ENCODE measurements around the gene STMN3. TPM values are rescaled to one million over a fixed set of nuclear protein-coding genes. Genes with fewer than 3 reads are reported as not detected.

Gene STMN3
- polyA plus RNA-seq, 1 of the 3 experiments (the other 2 are of a cell fraction): 111 TPM

- Histone ChIP-seq H2AFZ (ENCODE audit: low read depth) (no peak overlapping the region), H3K79me2 (ENCODE audit: insufficient read depth) (peaks cover 44% of the 10 kb centered on the region)
- POLR2A ChIA-PET: interaction anchor here (0.9 to 1.6 kb wide), 3 partner anchors 14 to 331 kb away, joined by 3 to 8 read pairs (median 4); partner anchors contain the start of gene RTEL1
Measured at GRCh38 chr20:63627751-63628245, 25.4 kb downstream of the STMN3 start.

GRCh38 chr20:63627129-63627750, 26.0 kb downstream of the STMN3 start:
- Histone ChIP-seq H3K27me3 (ENCODE audit: insufficient read depth) (no peaks in the 10 kb centered on the region), H3K9ac (peak overlapping the region; percentile 82), H3F3A (replicated peaks; ENCODE audit: insufficient read depth) (no peaks in the 10 kb centered on the region), H3K4me1 (ENCODE audit: control insufficient read depth in 1 of 2, insufficient read depth in 2 of 2, low read depth in 1 of 2, low read length in 1 of 2) (peaks cover 6 to 8% of the 10 kb centered on the region in 2 experiments; a peak in 2 of 4 replicates), H3K36me3 (replicated peaks in 1 of 2; ENCODE audit: control insufficient read depth in 1 of 2, insufficient read depth in 2 of 2, low read length in 1 of 2) (no peaks in the 10 kb centered on the region), H3K9me2 (no peaks in the 10 kb centered on the region), H3K4me2 (peak overlapping the region; percentile 96), H3K9me3 (no peaks in the 10 kb centered on the region), H4K20me1 (ENCODE audit: insufficient read depth) (no peaks in the 10 kb centered on the region), H3K4me3 (ENCODE audit: low read depth in 2 of 2, low read length in 1 of 2) (peak overlapping the region; percentile 76 to 93), H3K79me2 (ENCODE audit: insufficient read depth) (peaks cover 50% of the 10 kb centered on the region), H3K27ac (ENCODE audit: low read depth in 2 of 2, low read length in 1 of 2) (peak overlapping the region; percentile 58 to 66; a peak in 3 of 4 replicates), H2AFZ (ENCODE audit: low read depth) (no peak overlapping the region)
- POLR2A ChIA-PET: interaction anchor here (0.6 to 1.6 kb wide), 7 partner anchors 10 to 352 kb away, joined by 3 to 8 read pairs (median 3); partner anchors contain the start of genes HELZ2, PPDPF, RTEL1 and SAMD10
- peak; percentile 99 for DNase-seq
- CTCF ChIA-PET: interaction anchor here (0.8 to 1.4 kb wide), 7 partner anchors 10 to 353 kb away, joined by 3 to 5 read pairs (median 3); partner anchors contain the start of gene PRPF6
- 0% methylated on average over 6 of the region's 68 CpGs for WGBS (ENCODE audit: low lambda C conversion rate)
- TF ChIP-seq NRF1 (IDR thresholded peaks at IDR 0.05; ENCODE audit: low read depth, low read length): peak; percentile 77
- TF ChIP-seq MAX (IDR thresholded peaks at IDR 0.05; ENCODE audit: low read depth): peak; percentile 50
- TF ChIP-seq RXRA (IDR thresholded peaks at IDR 0.05; ENCODE audit: borderline replicate concordance, low read depth): no peak
- TF ChIP-seq TAF1 (IDR thresholded peaks at IDR 0.05; ENCODE audit: borderline replicate concordance, low read depth, low read length): peak; percentile 75
- TF ChIP-seq, protein P1, sequence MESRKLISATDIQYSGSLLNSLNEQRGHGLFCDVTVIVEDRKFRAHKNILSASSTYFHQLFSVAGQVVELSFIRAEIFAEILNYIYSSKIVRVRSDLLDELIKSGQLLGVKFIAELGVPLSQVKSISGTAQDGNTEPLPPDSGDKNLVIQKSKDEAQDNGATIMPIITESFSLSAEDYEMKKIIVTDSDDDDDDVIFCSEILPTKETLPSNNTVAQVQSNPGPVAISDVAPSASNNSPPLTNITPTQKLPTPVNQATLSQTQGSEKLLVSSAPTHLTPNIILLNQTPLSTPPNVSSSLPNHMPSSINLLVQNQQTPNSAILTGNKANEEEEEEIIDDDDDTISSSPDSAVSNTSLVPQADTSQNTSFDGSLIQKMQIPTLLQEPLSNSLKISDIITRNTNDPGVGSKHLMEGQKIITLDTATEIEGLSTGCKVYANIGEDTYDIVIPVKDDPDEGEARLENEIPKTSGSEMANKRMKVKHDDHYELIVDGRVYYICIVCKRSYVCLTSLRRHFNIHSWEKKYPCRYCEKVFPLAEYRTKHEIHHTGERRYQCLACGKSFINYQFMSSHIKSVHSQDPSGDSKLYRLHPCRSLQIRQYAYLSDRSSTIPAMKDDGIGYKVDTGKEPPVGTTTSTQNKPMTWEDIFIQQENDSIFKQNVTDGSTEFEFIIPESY (IDR thresholded peaks at IDR 0.05; ENCODE audit: borderline replicate concordance, low read depth): no peak
- TF ChIP-seq PBX3 (IDR thresholded peaks at IDR 0.05): no peak
- TF ChIP-seq, protein P2, sequence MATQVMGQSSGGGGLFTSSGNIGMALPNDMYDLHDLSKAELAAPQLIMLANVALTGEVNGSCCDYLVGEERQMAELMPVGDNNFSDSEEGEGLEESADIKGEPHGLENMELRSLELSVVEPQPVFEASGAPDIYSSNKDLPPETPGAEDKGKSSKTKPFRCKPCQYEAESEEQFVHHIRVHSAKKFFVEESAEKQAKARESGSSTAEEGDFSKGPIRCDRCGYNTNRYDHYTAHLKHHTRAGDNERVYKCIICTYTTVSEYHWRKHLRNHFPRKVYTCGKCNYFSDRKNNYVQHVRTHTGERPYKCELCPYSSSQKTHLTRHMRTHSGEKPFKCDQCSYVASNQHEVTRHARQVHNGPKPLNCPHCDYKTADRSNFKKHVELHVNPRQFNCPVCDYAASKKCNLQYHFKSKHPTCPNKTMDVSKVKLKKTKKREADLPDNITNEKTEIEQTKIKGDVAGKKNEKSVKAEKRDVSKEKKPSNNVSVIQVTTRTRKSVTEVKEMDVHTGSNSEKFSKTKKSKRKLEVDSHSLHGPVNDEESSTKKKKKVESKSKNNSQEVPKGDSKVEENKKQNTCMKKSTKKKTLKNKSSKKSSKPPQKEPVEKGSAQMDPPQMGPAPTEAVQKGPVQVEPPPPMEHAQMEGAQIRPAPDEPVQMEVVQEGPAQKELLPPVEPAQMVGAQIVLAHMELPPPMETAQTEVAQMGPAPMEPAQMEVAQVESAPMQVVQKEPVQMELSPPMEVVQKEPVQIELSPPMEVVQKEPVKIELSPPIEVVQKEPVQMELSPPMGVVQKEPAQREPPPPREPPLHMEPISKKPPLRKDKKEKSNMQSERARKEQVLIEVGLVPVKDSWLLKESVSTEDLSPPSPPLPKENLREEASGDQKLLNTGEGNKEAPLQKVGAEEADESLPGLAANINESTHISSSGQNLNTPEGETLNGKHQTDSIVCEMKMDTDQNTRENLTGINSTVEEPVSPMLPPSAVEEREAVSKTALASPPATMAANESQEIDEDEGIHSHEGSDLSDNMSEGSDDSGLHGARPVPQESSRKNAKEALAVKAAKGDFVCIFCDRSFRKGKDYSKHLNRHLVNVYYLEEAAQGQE (IDR thresholded peaks at IDR 0.05; ENCODE audit: low read depth, low read length): no peak

More at GRCh38 chr20:63627751-63628245, 25.4 kb downstream of the STMN3 start:
- H3K4me1 ChIP-seq (ENCODE audit: control insufficient read depth in 1 of 2, insufficient read depth in 2 of 2, low read depth in 1 of 2, low read length in 1 of 2): peaks cover 6 to 8% of the 10 kb centered on the region in 2 experiments; a peak in 2 of 4 replicates
- TF ChIP-seq SMC3 (IDR thresholded peaks at IDR 0.05; ENCODE audit: low read depth, low read length): no peak
- TF ChIP-seq MEF2A (IDR thresholded peaks at IDR 0.05; ENCODE audit: borderline replicate concordance, low read depth): no peak
- no peak for TF ChIP-seq ELF1 (IDR thresholded peaks at IDR 0.05)
- TF ChIP-seq YY1 (IDR thresholded peaks at IDR 0.05; ENCODE audit: low read depth): no peak
- TF ChIP-seq RFX5 (IDR thresholded peaks at IDR 0.05; ENCODE audit: low read length): no peak
- no peak for TF ChIP-seq GABPA (IDR thresholded peaks at IDR 0.05; ENCODE audit: low read depth)
- no peak for TF ChIP-seq RXRA (IDR thresholded peaks at IDR 0.05; ENCODE audit: borderline replicate concordance, low read depth)
- no peak for TF ChIP-seq EZH2phosphoT487 (IDR thresholded peaks at IDR 0.05; ENCODE audit: borderline replicate concordance, low read depth)
- no peak for TF ChIP-seq CHD2 (IDR thresholded peaks at IDR 0.05; ENCODE audit: low read length, partially characterized antibody)
- no peak for TF ChIP-seq GATA2 (CRISPR knock-in tag; IDR thresholded peaks at IDR 0.05)
- no peak for TF ChIP-seq TCF12 (IDR thresholded peaks at IDR 0.05)
- TF ChIP-seq, protein P3, sequence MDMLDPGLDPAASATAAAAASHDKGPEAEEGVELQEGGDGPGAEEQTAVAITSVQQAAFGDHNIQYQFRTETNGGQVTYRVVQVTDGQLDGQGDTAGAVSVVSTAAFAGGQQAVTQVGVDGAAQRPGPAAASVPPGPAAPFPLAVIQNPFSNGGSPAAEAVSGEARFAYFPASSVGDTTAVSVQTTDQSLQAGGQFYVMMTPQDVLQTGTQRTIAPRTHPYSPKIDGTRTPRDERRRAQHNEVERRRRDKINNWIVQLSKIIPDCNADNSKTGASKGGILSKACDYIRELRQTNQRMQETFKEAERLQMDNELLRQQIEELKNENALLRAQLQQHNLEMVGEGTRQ (IDR thresholded peaks at IDR 0.05; ENCODE audit: borderline replicate concordance, low read depth, low read length): no peak
- TF ChIP-seq FOSL2 (IDR thresholded peaks at IDR 0.05; ENCODE audit: borderline replicate concordance, low read depth): no peak
- no peak for TF ChIP-seq RCOR1 (IDR thresholded peaks at IDR 0.05; ENCODE audit: low read length)
- TF ChIP-seq, protein P4, sequence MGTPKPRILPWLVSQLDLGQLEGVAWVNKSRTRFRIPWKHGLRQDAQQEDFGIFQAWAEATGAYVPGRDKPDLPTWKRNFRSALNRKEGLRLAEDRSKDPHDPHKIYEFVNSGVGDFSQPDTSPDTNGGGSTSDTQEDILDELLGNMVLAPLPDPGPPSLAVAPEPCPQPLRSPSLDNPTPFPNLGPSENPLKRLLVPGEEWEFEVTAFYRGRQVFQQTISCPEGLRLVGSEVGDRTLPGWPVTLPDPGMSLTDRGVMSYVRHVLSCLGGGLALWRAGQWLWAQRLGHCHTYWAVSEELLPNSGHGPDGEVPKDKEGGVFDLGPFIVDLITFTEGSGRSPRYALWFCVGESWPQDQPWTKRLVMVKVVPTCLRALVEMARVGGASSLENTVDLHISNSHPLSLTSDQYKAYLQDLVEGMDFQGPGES (IDR thresholded peaks at IDR 0.05; ENCODE audit: low read depth, low read length): no peak
- 3% methylated on average over 7 of the region's 28 CpGs for WGBS (ENCODE audit: low lambda C conversion rate)
- H3K9ac ChIP-seq: peak overlapping the region; percentile 82
- no peaks in the 10 kb centered on the region for H3K27me3 ChIP-seq (ENCODE audit: insufficient read depth)
- no peaks in the 10 kb centered on the region for H4K20me1 ChIP-seq (ENCODE audit: insufficient read depth)
- peak overlapping the region; percentile 96 for H3K4me2 ChIP-seq
- H3K9me2 ChIP-seq: no peaks in the 10 kb centered on the region
- peak overlapping the region; percentile 34 to 36; a peak in 1 of 4 replicates for H3K27ac ChIP-seq (ENCODE audit: low read depth in 2 of 2, low read length in 1 of 2)
- DNase-seq: no peak
- H3K36me3 ChIP-seq (replicated peaks in 1 of 2; ENCODE audit: control insufficient read depth in 1 of 2, insufficient read depth in 2 of 2, low read length in 1 of 2): no peaks in the 10 kb centered on the region
- CTCF ChIA-PET: interaction anchor here (0.9 to 1.4 kb wide), 4 partner anchors 14 to 353 kb away, joined by 3 to 5 read pairs (median 4); partner anchors contain the start of gene PRPF6
- peak overlapping the region; percentile 76 to 93 for H3K4me3 ChIP-seq (ENCODE audit: low read depth in 2 of 2, low read length in 1 of 2)
- no peaks in the 10 kb centered on the region for H3K9me3 ChIP-seq
- H3F3A ChIP-seq (replicated peaks; ENCODE audit: insufficient read depth): no peaks in the 10 kb centered on the region
